BLaER1 (cell line): Measurements from ENCODE around the gene AXIN1.

Experiments
- H3K27ac ChIP-seq: shearing (Covaris generic); formaldehyde crosslinking; 2 replicates; pipeline ENCODE4 v1.8.1; 2022
- H3K27me3 ChIP-seq: shearing (Covaris generic); formaldehyde crosslinking; 2 replicates; pipeline ENCODE4 v1.8.1; 2022
- H3K36me3 ChIP-seq: shearing (Covaris generic); formaldehyde crosslinking; 2 replicates; pipeline ENCODE4 v1.8.1; 2022
- H3K4me1 ChIP-seq: shearing (Covaris generic); formaldehyde crosslinking; 2 replicates; pipeline ENCODE4 v1.8.1; 2022
- H3K4me2 ChIP-seq: shearing (Covaris generic); formaldehyde crosslinking; 2 replicates; pipeline ENCODE4 v1.8.1; 2022
- H3K4me3 ChIP-seq: shearing (Covaris generic); formaldehyde crosslinking; 2 replicates; pipeline ENCODE4 v1.8.1; 2022
- H3K9ac ChIP-seq: shearing (Covaris generic); formaldehyde crosslinking; 2 replicates; pipeline ENCODE4 v1.8.1; 2022
- H3K9me3 ChIP-seq: shearing (Covaris generic); formaldehyde crosslinking; 2 replicates; pipeline ENCODE4 v1.8.1; 2022
- H4K20me1 ChIP-seq: shearing (Covaris generic); formaldehyde crosslinking; 2 replicates; pipeline ENCODE4 v1.8.1; 2022
- Cebpa-rat ChIP-seq: shearing (Covaris generic); IDR thresholded peaks from 2 replicates; pipeline ENCODE4 v1.8.1; 2022

The AXIN1 gene

DNA sequence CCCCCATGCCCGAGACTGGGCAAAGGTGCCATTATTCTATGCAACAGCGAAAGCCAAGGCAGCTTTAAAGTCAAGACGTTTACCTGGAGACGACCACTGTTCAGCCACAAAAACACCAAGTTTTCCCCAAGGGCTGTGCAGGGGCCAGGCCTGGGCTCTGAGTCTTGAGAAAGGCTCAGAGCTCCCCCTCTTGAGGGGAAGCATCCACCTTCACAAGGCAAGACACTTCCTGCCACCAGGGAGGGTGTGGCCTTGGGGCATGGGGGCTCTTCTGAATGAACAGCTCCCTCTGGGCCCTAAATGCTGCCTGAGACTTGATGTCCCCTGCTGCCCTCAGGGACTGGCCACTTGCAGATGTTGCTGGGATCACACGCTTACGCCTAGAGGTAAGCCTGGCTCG, 43.0 kb downstream of the AXIN1 start:
- no peak for TF ChIP-seq Cebpa-rat
- peaks cover 92% of the 10 kb centered on the region for H3K36me3 ChIP-seq
- H4K20me1 ChIP-seq = peaks cover 83% of the 10 kb centered on the region
- H3K4me1 ChIP-seq = peaks cover 35% of the 10 kb centered on the region
- H3K27me3 ChIP-seq = no peaks in the 10 kb centered on the region
- peak overlapping the region; percentile 48; the same call in 1 of the 2 replicates for H3K9ac ChIP-seq
- H3K4me2 ChIP-seq = peak overlapping the region; percentile 63
- no peak overlapping the region for H3K4me3 ChIP-seq
- H3K27ac ChIP-seq = peak overlapping the region; percentile 27; the same call in 1 of the 2 replicates
- no peaks in the 10 kb centered on the region for H3K9me3 ChIP-seq

DNA sequence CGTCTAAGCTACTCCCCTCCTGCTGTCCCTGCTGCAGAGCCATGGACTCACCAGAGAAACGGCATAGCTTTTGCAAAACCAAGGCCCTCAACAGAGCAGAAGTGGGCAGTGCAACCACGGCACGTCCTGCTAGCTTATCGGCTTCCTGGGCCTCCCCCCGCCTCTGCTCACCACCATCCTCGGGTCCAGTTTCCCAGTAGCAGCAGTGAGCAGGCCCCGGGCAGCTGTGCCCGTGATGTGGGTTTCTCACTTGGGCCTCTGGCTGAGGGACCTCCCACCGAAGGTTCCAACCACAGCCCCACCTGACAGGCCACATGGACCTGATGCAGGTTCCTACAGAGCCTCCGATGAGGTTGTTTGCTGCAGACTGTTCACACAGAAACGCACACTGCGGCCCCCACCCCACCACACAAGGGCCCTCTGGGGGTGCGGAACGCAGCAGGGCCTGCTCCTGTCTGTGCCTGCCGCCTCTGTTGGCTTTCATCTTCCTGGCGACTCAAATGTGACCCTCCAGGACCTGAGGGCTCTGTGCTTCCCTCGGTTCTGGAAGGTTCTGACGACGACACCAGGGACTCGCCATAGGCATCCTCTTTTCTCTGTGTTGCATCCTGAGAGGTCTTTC, 44.7 kb downstream of the AXIN1 start:
- H4K20me1 ChIP-seq = peaks cover 75% of the 10 kb centered on the region
- no peak for TF ChIP-seq Cebpa-rat
- peaks cover 35% of the 10 kb centered on the region for H3K4me1 ChIP-seq
- H3K4me2 ChIP-seq = peak overlapping the region; percentile 63; the same call in 1 of the 2 replicates
- no peaks in the 10 kb centered on the region for H3K27me3 ChIP-seq
- no peak overlapping the region for H3K4me3 ChIP-seq
- H3K36me3 ChIP-seq = peaks cover 92% of the 10 kb centered on the region
- H3K9me3 ChIP-seq = no peaks in the 10 kb centered on the region
- no peak overlapping the region for H3K27ac ChIP-seq
- 0 out of 2 replicates have a peak overlapping the region, but pooled peaks have one; percentile 28 for H3K9ac ChIP-seq

- H3K36me3 ChIP-seq = peaks cover 92% of the 10 kb centered on the region
- no peak overlapping the region for H3K4me3 ChIP-seq
- TF ChIP-seq Cebpa-rat = no peak
- H3K4me2 ChIP-seq = no peak overlapping the region
- H3K9ac ChIP-seq = 0 out of 2 replicates have a peak overlapping the region, but pooled peaks have one; percentile 34
- H3K27ac ChIP-seq = no peak overlapping the region
- no peaks in the 10 kb centered on the region for H3K9me3 ChIP-seq
- H3K27me3 ChIP-seq = no peaks in the 10 kb centered on the region
- peaks cover 35% of the 10 kb centered on the region for H3K4me1 ChIP-seq
- peaks cover 72% of the 10 kb centered on the region for H4K20me1 ChIP-seq
Observed at GRCh38 chr16:306911-307370, 45.6 kb downstream of the AXIN1 start.

GRCh38 chr16:305916-306626, 46.5 kb downstream of the AXIN1 start:
- no peaks in the 10 kb centered on the region for H3K27me3 ChIP-seq
- H3K4me2 ChIP-seq = no peak overlapping the region
- peaks cover 35% of the 10 kb centered on the region for H3K4me1 ChIP-seq
- H3K9ac ChIP-seq = 0 out of 2 replicates have a peak overlapping the region, but pooled peaks have one; percentile 34
- TF ChIP-seq Cebpa-rat = no peak
- H3K9me3 ChIP-seq = no peaks in the 10 kb centered on the region
- peak overlapping the region; percentile 28; the same call in 1 of the 2 replicates for H3K27ac ChIP-seq
- H4K20me1 ChIP-seq = peaks cover 73% of the 10 kb centered on the region
- peaks cover 91% of the 10 kb centered on the region for H3K36me3 ChIP-seq
- no peak overlapping the region for H3K4me3 ChIP-seq

- H3K36me3 ChIP-seq = peaks cover 88% of the 10 kb centered on the region
- peaks cover 62% of the 10 kb centered on the region for H4K20me1 ChIP-seq
- no peaks in the 10 kb centered on the region for H3K9me3 ChIP-seq
- no peak overlapping the region for H3K4me2 ChIP-seq
- peaks cover 17% of the 10 kb centered on the region for H3K4me1 ChIP-seq
- TF ChIP-seq Cebpa-rat = no peak
- H3K27ac ChIP-seq = no peak overlapping the region
- H3K9ac ChIP-seq = no peak overlapping the region
- H3K27me3 ChIP-seq = no peaks in the 10 kb centered on the region
- no peak overlapping the region for H3K4me3 ChIP-seq
Observed at GRCh38 chr16:303760-304505, 48.6 kb downstream of the AXIN1 start.

- no peaks in the 10 kb centered on the region for H3K27me3 ChIP-seq
- peaks cover 85% of the 10 kb centered on the region for H3K36me3 ChIP-seq
- H3K9ac ChIP-seq = no peak overlapping the region
- no peak overlapping the region for H3K4me2 ChIP-seq
- no peak for TF ChIP-seq Cebpa-rat
- peaks cover 15% of the 10 kb centered on the region for H3K4me1 ChIP-seq
- H4K20me1 ChIP-seq = peaks cover 62% of the 10 kb centered on the region
- no peak overlapping the region for H3K27ac ChIP-seq
- no peak overlapping the region for H3K4me3 ChIP-seq
- no peaks in the 10 kb centered on the region for H3K9me3 ChIP-seq
Observed at GRCh38 chr16:301950-302349, 50.6 kb downstream of the AXIN1 start.

GRCh38 chr16:301235-301634, 51.3 kb downstream of the AXIN1 start:
- Histone ChIP-seq H3K27ac (no peak overlapping the region), H3K4me2 (no peak overlapping the region), H3K27me3 (no peaks in the 10 kb centered on the region), H3K4me3 (no peak overlapping the region), H4K20me1 (peaks cover 62% of the 10 kb centered on the region), H3K36me3 (peaks cover 80% of the 10 kb centered on the region), H3K9ac (no peak overlapping the region), H3K4me1 (peaks cover 22% of the 10 kb centered on the region), H3K9me3 (no peaks in the 10 kb centered on the region)
- no peak for TF ChIP-seq Cebpa-rat

- Histone ChIP-seq H3K36me3 (peaks cover 71% of the 10 kb centered on the region), H4K20me1 (peaks cover 62% of the 10 kb centered on the region), H3K9me3 (no peaks in the 10 kb centered on the region), H3K4me2 (peak overlapping the region; percentile 78), H3K4me1 (peaks cover 29% of the 10 kb centered on the region), H3K27me3 (no peaks in the 10 kb centered on the region), H3K9ac (peak overlapping the region; percentile 29; the same call in 1 of the 2 replicates), H3K4me3 (no peak overlapping the region), H3K27ac (no peak overlapping the region)
- no peak for TF ChIP-seq Cebpa-rat
Observed at GRCh38 chr16:297832-298231, 54.7 kb downstream of the AXIN1 start.

GRCh38 chr16:296806-297510, 55.6 kb downstream of the AXIN1 start:
- Histone ChIP-seq H3K27me3 (no peaks in the 10 kb centered on the region), H3K36me3 (peaks cover 71% of the 10 kb centered on the region), H3K4me1 (peaks cover 29% of the 10 kb centered on the region), H3K9me3 (no peaks in the 10 kb centered on the region), H3K4me3 (no peak overlapping the region), H4K20me1 (peaks cover 66% of the 10 kb centered on the region), H3K4me2 (peak overlapping the region; percentile 78), H3K27ac (no peak overlapping the region), H3K9ac (peak overlapping the region; percentile 29; the same call in 1 of the 2 replicates)
- no peak for TF ChIP-seq Cebpa-rat
